Mesodermal cell (in vitro differentiated cells): ENCODE data around the gene INAVA.

ENCODE experiments used
- H3K27ac ChIP-seq: 2 replicates; pipeline ENCODE4 v1.7.0; 2013; ENCODE audit warnings: mild to moderate bottlenecking, low read depth, low read length, moderate library complexity; ENCODE audit not compliant: severe bottlenecking
- H3K36me3 ChIP-seq: 2 replicates; pipeline ENCODE4 v1.7.1; 2013; ENCODE audit warnings: mild to moderate bottlenecking, low read length, moderate library complexity; ENCODE audit not compliant: control insufficient read depth, insufficient read depth
- H3K4me1 ChIP-seq: one replicate; pipeline ENCODE4 v1.7.1; 2013; ENCODE audit warnings: mild to moderate bottlenecking, low read length; ENCODE audit not compliant: insufficient read depth, control insufficient read depth, poor library complexity, severe bottlenecking
- H3K4me3 ChIP-seq: 2 replicates; pipeline ENCODE4 v1.7.0; 2013; ENCODE audit warnings: low read length, control low read depth, mild to moderate bottlenecking; ENCODE audit not compliant: insufficient read depth, poor library complexity, severe bottlenecking; ENCODE audit errors: extremely low read depth
- H3K9me3 ChIP-seq: 2 replicates; pipeline ENCODE4 v1.7.1; 2013; ENCODE audit warnings: mild to moderate bottlenecking, low read length, moderate library complexity; ENCODE audit not compliant: control insufficient read depth
- WGBS, 2 experiments: methylation state at CpG; one replicate each; pipeline ENCODE4 v1.1.5; 2013; ENCODE audit warnings: missing lambda C conversion rate in 2 of 2; ENCODE audit not compliant: insufficient coverage in 2 of 2; 5-methylcytosine and 5-hydroxymethylcytosine counted together

INAVA gene

DNA sequence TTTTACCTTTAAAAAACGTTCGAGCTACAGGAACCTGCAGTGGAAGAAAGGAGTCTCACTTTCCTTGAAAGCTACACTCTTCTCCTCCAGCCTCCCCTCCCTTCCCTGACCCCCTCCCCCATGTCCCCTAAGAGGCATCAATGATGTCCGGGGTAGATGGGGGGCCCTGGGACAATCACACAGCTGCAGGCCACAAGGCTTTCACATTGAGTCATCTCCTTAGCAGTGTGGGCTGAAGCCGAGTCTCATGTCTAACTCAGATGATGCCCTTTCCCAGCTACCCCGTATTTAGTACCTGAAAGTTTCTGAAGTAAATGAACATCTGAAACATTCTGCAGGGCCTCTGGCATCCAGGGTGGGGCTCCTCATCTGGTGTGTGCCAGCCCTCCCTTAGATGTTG lies 28.2 kb upstream of the INAVA start:
- Histone ChIP-seq H3K36me3 (peaks cover 18% of the 10 kb centered on the region), H3K27ac (no peak overlapping the region), H3K9me3 (no peaks in the 10 kb centered on the region), H3K4me1 (no peaks in the 10 kb centered on the region), H3K4me3 (no peak overlapping the region)
- 45 to 70% methylated on average over 2 of the region's 5 CpGs for WGBS, 2 experiments

GRCh38 chr1:200867018-200867811 lies 27.5 kb upstream of the INAVA start:
- Histone ChIP-seq H3K4me1 (no peaks in the 10 kb centered on the region), H3K4me3 (no peak overlapping the region), H3K9me3 (no peaks in the 10 kb centered on the region), H3K36me3 (peaks cover 17% of the 10 kb centered on the region), H3K27ac (no peak overlapping the region)
- 83 to 92% methylated on average over 9 to 10 of the region's 11 CpGs for WGBS, 2 experiments

GRCh38 chr1:200869376-200869752 lies 25.3 kb upstream of the INAVA start:
- WGBS, 2 experiments, result 90 to 100% methylated on average over 2 to 4 of the region's 5 CpGs
- Histone ChIP-seq H3K36me3 (no peaks in the 10 kb centered on the region), H3K9me3 (no peaks in the 10 kb centered on the region), H3K27ac (no peak overlapping the region), H3K4me3 (no peak overlapping the region), H3K4me1 (no peaks in the 10 kb centered on the region)

DNA sequence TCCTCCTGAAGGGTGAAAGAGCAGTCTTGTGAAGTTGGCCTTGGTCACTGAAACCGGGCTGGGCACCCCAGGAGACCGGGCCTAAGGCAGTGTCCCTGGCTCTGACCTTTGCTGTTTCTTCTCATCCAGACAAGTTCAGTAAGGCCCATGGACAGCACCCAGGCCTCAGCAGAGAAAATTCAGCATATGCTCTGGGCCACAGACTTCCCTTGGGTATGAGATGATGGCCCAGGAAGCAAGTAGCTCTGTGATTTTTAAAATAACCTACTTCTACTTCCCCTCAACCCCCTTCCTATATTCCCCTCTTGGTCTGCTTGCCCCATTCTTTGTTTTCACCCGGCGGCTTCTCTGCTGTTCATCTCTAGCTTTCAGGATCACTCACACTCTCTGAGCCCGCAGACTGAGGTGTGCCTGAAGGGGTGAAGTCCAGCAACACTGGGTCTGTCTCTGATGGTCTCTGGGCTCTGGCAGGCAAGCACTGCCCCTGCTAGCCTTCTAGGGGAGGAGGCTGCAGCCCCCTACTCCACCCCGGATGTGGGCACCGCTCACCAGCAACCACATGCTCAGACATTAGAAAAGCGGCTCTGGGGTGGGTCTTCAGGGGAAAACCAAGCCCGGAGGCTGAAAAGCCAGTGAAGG lies 24.8 kb upstream of the INAVA start:
- H3K4me3 ChIP-seq, result no peak overlapping the region
- no peaks in the 10 kb centered on the region for H3K4me1 ChIP-seq
- 95 to 97% methylated on average over 5 to 9 of the region's 9 CpGs for WGBS, 2 experiments
- no peaks in the 10 kb centered on the region for H3K9me3 ChIP-seq
- H3K27ac ChIP-seq, result no peak overlapping the region
- no peaks in the 10 kb centered on the region for H3K36me3 ChIP-seq

GRCh38 chr1:200872446-200873115 lies 22.1 kb upstream of the INAVA start, which contains the start of gene GPR25:
Gene GPR25 (plus strand): TSS chr1:200872981. CDS start chr1:200873038, 57 bp downstream.
- Histone ChIP-seq H3K36me3 (no peaks in the 10 kb centered on the region), H3K4me3 (peak within 1 kb of the TSS; percentile 5), H3K9me3 (no peaks in the 10 kb centered on the region), H3K27ac (no peak within 1 kb of the TSS), H3K4me1 (no peaks in the 10 kb centered on the region)
- WGBS, 2 experiments, result 82 to 97% methylated on average over 13 to 17 of the region's 23 CpGs

GRCh38 chr1:200873116-200873670 lies 21.5 kb upstream of the INAVA start:
- no peaks in the 10 kb centered on the region for H3K4me1 ChIP-seq
- 58 to 75% methylated on average over 33 to 61 of the region's 61 CpGs for WGBS, 2 experiments
- peak overlapping the region; percentile 5 for H3K4me3 ChIP-seq
- H3K9me3 ChIP-seq, result no peaks in the 10 kb centered on the region
- no peaks in the 10 kb centered on the region for H3K36me3 ChIP-seq
- H3K27ac ChIP-seq, result no peak overlapping the region

- WGBS, 2 experiments, result 51 to 53% methylated on average over 47 to 63 of the region's 66 CpGs
- Histone ChIP-seq H3K36me3 (no peaks in the 10 kb centered on the region), H3K4me3 (no peak overlapping the region), H3K27ac (no peak overlapping the region), H3K9me3 (no peaks in the 10 kb centered on the region), H3K4me1 (no peaks in the 10 kb centered on the region)
These were observed 20.9 kb upstream of the INAVA start for GRCh38 chr1:200873671-200874397.

- Histone ChIP-seq H3K9me3 (no peaks in the 10 kb centered on the region), H3K4me3 (no peak overlapping the region), H3K36me3 (no peaks in the 10 kb centered on the region), H3K27ac (no peak overlapping the region), H3K4me1 (no peaks in the 10 kb centered on the region)
- 67 to 74% methylated on average over 2 to 4 of the region's 6 CpGs for WGBS, 2 experiments
These were observed 20.0 kb upstream of the INAVA start for GRCh38 chr1:200874694-200875093.

- H3K4me3 ChIP-seq, result no peak overlapping the region
- H3K4me1 ChIP-seq, result no peaks in the 10 kb centered on the region
- H3K27ac ChIP-seq, result no peak overlapping the region
- 86 to 97% methylated on average over 5 of the region's 5 CpGs for WGBS, 2 experiments
- no peaks in the 10 kb centered on the region for H3K9me3 ChIP-seq
- no peaks in the 10 kb centered on the region for H3K36me3 ChIP-seq
These were observed 19.3 kb upstream of the INAVA start for GRCh38 chr1:200875416-200875815.

- H3K27ac ChIP-seq, result no peak overlapping the region
- no peaks in the 10 kb centered on the region for H3K4me1 ChIP-seq
- no peaks in the 10 kb centered on the region for H3K9me3 ChIP-seq
- no peaks in the 10 kb centered on the region for H3K36me3 ChIP-seq
- no peak overlapping the region for H3K4me3 ChIP-seq
- WGBS, 2 experiments, result 76 to 83% methylated on average over 3 of the region's 3 CpGs
These were observed 17.7 kb upstream of the INAVA start for GRCh38 chr1:200877010-200877409.
